ENCODE measurements around the gene ANKRD13B.

GRCh38 chr17:29544066-29544465 is 48.9 kb upstream of the ANKRD13B start:
- no peak for TF ChIP-seq POLR2A (IDR thresholded peaks at IDR 0.05; ENCODE audit: low read depth, low read length)
- TF ChIP-seq POLR2AphosphoS5 (IDR thresholded peaks at IDR 0.05; ENCODE audit: low read depth, low read length) = no peak
- TF ChIP-seq TAF1 (IDR thresholded peaks at IDR 0.05; ENCODE audit: borderline replicate concordance, low read depth, low read length) = no peak
